ENCODE data around the gene MCU. TPM values are rescaled to one million over a fixed set of nuclear protein-coding genes. Genes with fewer than 3 reads are reported as not detected.
A peak's percentile ranks its signal among the peaks of the same experiment; 100 is the strongest.
"Not testable (repeated sequence)": the region's sequence is repeated elsewhere in the genome, so short reads cannot be mapped to it uniquely, and the experiment has no call there.

Gene MCU
- polyA plus RNA-seq: 10 to 100 TPM; 43.3 to 70.4 (median 48.7) TPM
- long read RNA-seq, donor 1, transcript MCU-202 (8 exons, 2,949 nt): major isoform, 21 of 33 reads
- long read RNA-seq, donor 1, partial matches to known transcripts: 11 of 33 reads
- long read RNA-seq, donor 1, other reads (novel, unspliced or antisense): 0 of 33 reads
- long read RNA-seq, donor 2, transcript MCU-202 (8 exons, 2,949 nt): major isoform, 7 of 7 reads
- long read RNA-seq, donor 2, partial matches to known transcripts: 0 of 7 reads
- long read RNA-seq, donor 2, other reads (novel, unspliced or antisense): 0 of 7 reads
- long read RNA-seq, donor 3, transcript MCU-202 (8 exons, 2,949 nt): major isoform, 7 of 31 reads
- long read RNA-seq, donor 3, partial matches to known transcripts: 22 of 31 reads
- long read RNA-seq, donor 3, other reads (novel, unspliced or antisense): 0 of 31 reads
- long read RNA-seq, donor 4: 0 reads
- long read RNA-seq, donor 5, partial matches to known transcripts: 7 of 9 reads
- long read RNA-seq, donor 5, other reads (novel, unspliced or antisense): 0 of 9 reads
- long read RNA-seq, donor 6, transcript MCU-202 (8 exons, 2,949 nt): major isoform, 10 of 11 reads
- long read RNA-seq, donor 6, partial matches to known transcripts: 0 of 11 reads
- long read RNA-seq, donor 6, other reads (novel, unspliced or antisense): 0 of 11 reads
- long read RNA-seq, donor 7: 0 reads
- long read RNA-seq, donor 8, partial matches to known transcripts: 0 of 2 reads
- long read RNA-seq, donor 8, other reads (novel, unspliced or antisense): 0 of 2 reads
- long read RNA-seq, donor 9: 0 reads
- long read RNA-seq, donor 10, transcript MCU-202 (8 exons, 2,949 nt): major isoform, 19 of 20 reads
- long read RNA-seq, donor 10, partial matches to known transcripts: 0 of 20 reads
- long read RNA-seq, donor 10, other reads (novel, unspliced or antisense): 0 of 20 reads

- peak; percentile 5 for FAIRE-seq
- Histone ChIP-seq H3K36me3 (ENCODE audit: control insufficient read depth in 3 of 3, insufficient read depth in 2 of 3, low read depth in 1 of 3, low read length in 3 of 3) (no peaks in the 10 kb centered on the region), H3K4me3 (ENCODE audit: low read depth in 1 of 3, low read length in 3 of 3) (peak within 1 kb of the TSS; percentile 58 to 94 (median 61)), H3K27me3 (ENCODE audit: control insufficient read depth in 3 of 3, insufficient read depth in 3 of 3, low read length in 3 of 3) (no peaks in the 10 kb centered on the region), H3K4me1 (ENCODE audit: control insufficient read depth in 3 of 3, insufficient read depth in 2 of 3, low read depth in 1 of 3, low read length in 2 of 3) (peaks cover 0 to 17% (median 0%) of the 10 kb centered on the region in 3 donors), H3K27ac (ENCODE audit: low read depth in 1 of 3, low read length in 2 of 3) (peak within 1 kb of the TSS; percentile 60 to 98 (median 95)), H3K9me3 (ENCODE audit: control insufficient read depth in 2 of 2, insufficient read depth in 1 of 2, low read depth in 1 of 2, low read length in 1 of 2) (no peaks in the 10 kb centered on the region)
- peak; percentile 96 to 97 for DNase-seq
- 0 to 1% (median 0%) methylated on average over 49 to 83 of the region's 83 CpGs for WGBS, 3 donors
Measured at GRCh38 chr10:72691863-72692743, at the start of gene MCU. Gene MCU (plus strand): TSS chr10:72692143. CDS start chr10:72692152, 9 bp downstream.

- WGBS, 3 donors: 78 to 86% (median 83%) methylated on average over 5 of the region's 5 CpGs
- FAIRE-seq: no peak
- peak in 1 of 2 donors; percentile 38 for DNase-seq
- no peak overlapping the region for H3K4me3 ChIP-seq (ENCODE audit: low read depth in 1 of 3, low read length in 3 of 3)
- peaks cover 0 to 4% of the 10 kb centered on the region in 2 donors for H3K9me3 ChIP-seq (ENCODE audit: control insufficient read depth in 2 of 2, insufficient read depth in 1 of 2, low read depth in 1 of 2, low read length in 1 of 2)
- no peaks in the 10 kb centered on the region for H3K27me3 ChIP-seq (ENCODE audit: control insufficient read depth in 3 of 3, insufficient read depth in 3 of 3, low read length in 3 of 3)
- H3K4me1 ChIP-seq (ENCODE audit: control insufficient read depth in 3 of 3, insufficient read depth in 2 of 3, low read depth in 1 of 3, low read length in 2 of 3): peaks cover 0 to 22% (median 0%) of the 10 kb centered on the region in 3 donors
- H3K36me3 ChIP-seq (ENCODE audit: control insufficient read depth in 3 of 3, insufficient read depth in 2 of 3, low read depth in 1 of 3, low read length in 3 of 3): no peaks in the 10 kb centered on the region
- no peak overlapping the region for H3K27ac ChIP-seq (ENCODE audit: low read depth in 1 of 3, low read length in 2 of 3)
Measured at GRCh38 chr10:72642318-72642717, 49.6 kb upstream of the MCU start.

- H3K27ac ChIP-seq (ENCODE audit: low read depth in 1 of 3, low read length in 2 of 3): no peak overlapping the region
- 81 to 82% (median 81%) methylated on average over 2 of the region's 2 CpGs for WGBS, 3 donors
- DNase-seq (no peak), FAIRE-seq (no peak)
- H3K4me1 ChIP-seq (ENCODE audit: control insufficient read depth in 3 of 3, insufficient read depth in 2 of 3, low read depth in 1 of 3, low read length in 2 of 3): peaks cover 0 to 10% (median 0%) of the 10 kb centered on the region in 3 donors
- no peak overlapping the region for H3K4me3 ChIP-seq (ENCODE audit: low read depth in 1 of 3, low read length in 3 of 3)
- no peaks in the 10 kb centered on the region for H3K9me3 ChIP-seq (ENCODE audit: control insufficient read depth in 2 of 2, insufficient read depth in 1 of 2, low read depth in 1 of 2, low read length in 1 of 2)
- no peaks in the 10 kb centered on the region for H3K27me3 ChIP-seq (ENCODE audit: control insufficient read depth in 3 of 3, insufficient read depth in 3 of 3, low read length in 3 of 3)
- H3K36me3 ChIP-seq (ENCODE audit: control insufficient read depth in 3 of 3, insufficient read depth in 2 of 3, low read depth in 1 of 3, low read length in 3 of 3): no peaks in the 10 kb centered on the region
Measured at GRCh38 chr10:72645263-72645858, 46.6 kb upstream of the MCU start.

GRCh38 chr10:72646971-72647370, 45.0 kb upstream of the MCU start:
- not testable (repeated sequence) for H3K9me3 ChIP-seq (ENCODE audit: control insufficient read depth in 2 of 2, insufficient read depth in 1 of 2, low read depth in 1 of 2, low read length in 1 of 2); H3K27me3 ChIP-seq (ENCODE audit: control insufficient read depth in 3 of 3, insufficient read depth in 3 of 3, low read length in 3 of 3); H3K27ac ChIP-seq (ENCODE audit: low read depth in 1 of 3, low read length in 2 of 3); H3K4me3 ChIP-seq (ENCODE audit: low read depth in 1 of 3, low read length in 3 of 3); FAIRE-seq; DNase-seq; H3K4me1 ChIP-seq (ENCODE audit: control insufficient read depth in 3 of 3, insufficient read depth in 2 of 3, low read depth in 1 of 3, low read length in 2 of 3); H3K36me3 ChIP-seq (ENCODE audit: control insufficient read depth in 3 of 3, insufficient read depth in 2 of 3, low read depth in 1 of 3, low read length in 3 of 3)
- 95% methylated on average over 2 to 3 of the region's 3 CpGs for WGBS, 3 donors

- H3K36me3 ChIP-seq (ENCODE audit: control insufficient read depth in 3 of 3, insufficient read depth in 2 of 3, low read depth in 1 of 3, low read length in 3 of 3): no peaks in the 10 kb centered on the region
- H3K4me3 ChIP-seq (ENCODE audit: low read depth in 1 of 3, low read length in 3 of 3): no peak overlapping the region
- H3K4me1 ChIP-seq (ENCODE audit: control insufficient read depth in 3 of 3, insufficient read depth in 2 of 3, low read depth in 1 of 3, low read length in 2 of 3): no peaks in the 10 kb centered on the region
- no peak for DNase-seq
- no peaks in the 10 kb centered on the region for H3K9me3 ChIP-seq (ENCODE audit: control insufficient read depth in 2 of 2, insufficient read depth in 1 of 2, low read depth in 1 of 2, low read length in 1 of 2)
- no peak for FAIRE-seq
- no peak overlapping the region for H3K27ac ChIP-seq (ENCODE audit: low read depth in 1 of 3, low read length in 2 of 3)
- H3K27me3 ChIP-seq (ENCODE audit: control insufficient read depth in 3 of 3, insufficient read depth in 3 of 3, low read length in 3 of 3): no peaks in the 10 kb centered on the region
- 94 to 100% (median 95%) methylated on average over 1 of the region's 1 CpG for WGBS, 3 donors
Measured at GRCh38 chr10:72648301-72648700, 43.6 kb upstream of the MCU start.

- whole genome bisulfite sequencing, 3 donors: 60 to 63% (median 62%) methylated on average over 5 of the region's 5 CpGs
- Histone ChIP-seq H3K27me3 (ENCODE audit: control insufficient read depth in 3 of 3, insufficient read depth in 3 of 3, low read length in 3 of 3) (no peaks in the 10 kb centered on the region), H3K4me3 (ENCODE audit: low read depth in 1 of 3, low read length in 3 of 3) (no peak overlapping the region), H3K4me1 (ENCODE audit: control insufficient read depth in 3 of 3, insufficient read depth in 2 of 3, low read depth in 1 of 3, low read length in 2 of 3) (peaks cover 0 to 7% (median 2%) of the 10 kb centered on the region in 3 donors), H3K27ac (ENCODE audit: low read depth in 1 of 3, low read length in 2 of 3) (no peak overlapping the region), H3K36me3 (ENCODE audit: control insufficient read depth in 3 of 3, insufficient read depth in 2 of 3, low read depth in 1 of 3, low read length in 3 of 3) (no peaks in the 10 kb centered on the region), H3K9me3 (ENCODE audit: control insufficient read depth in 2 of 2, insufficient read depth in 1 of 2, low read depth in 1 of 2, low read length in 1 of 2) (no peaks in the 10 kb centered on the region)
- FAIRE-seq (no peak), DNase-seq (no peak)
Measured at GRCh38 chr10:72649291-72649690, 42.7 kb upstream of the MCU start.

- FAIRE-seq (no peak), DNase-seq (no peak)
- Histone ChIP-seq H3K27me3 (ENCODE audit: control insufficient read depth in 3 of 3, insufficient read depth in 3 of 3, low read length in 3 of 3) (no peaks in the 10 kb centered on the region), H3K36me3 (ENCODE audit: control insufficient read depth in 3 of 3, insufficient read depth in 2 of 3, low read depth in 1 of 3, low read length in 3 of 3) (no peaks in the 10 kb centered on the region), H3K4me3 (ENCODE audit: low read depth in 1 of 3, low read length in 3 of 3) (no peak overlapping the region), H3K4me1 (ENCODE audit: control insufficient read depth in 3 of 3, insufficient read depth in 2 of 3, low read depth in 1 of 3, low read length in 2 of 3) (peaks cover 0 to 9% (median 4%) of the 10 kb centered on the region in 3 donors), H3K9me3 (ENCODE audit: control insufficient read depth in 2 of 2, insufficient read depth in 1 of 2, low read depth in 1 of 2, low read length in 1 of 2) (no peaks in the 10 kb centered on the region), H3K27ac (ENCODE audit: low read depth in 1 of 3, low read length in 2 of 3) (peak overlapping the region in 1 of 3 donors; percentile 47)
- WGBS, 3 donors: 38 to 58% (median 50%) methylated on average over 6 of the region's 6 CpGs
Measured at GRCh38 chr10:72653383-72654096, 38.4 kb upstream of the MCU start.
